ENCODE results near the gene PPP3R1.
A peak's percentile ranks its signal among the peaks of the same experiment; 100 is the strongest.
"Not testable (repeated sequence)": the region's sequence is repeated elsewhere in the genome, so short reads cannot be mapped to it uniquely, and the experiment has no call there.

Gene PPP3R1

DNA sequence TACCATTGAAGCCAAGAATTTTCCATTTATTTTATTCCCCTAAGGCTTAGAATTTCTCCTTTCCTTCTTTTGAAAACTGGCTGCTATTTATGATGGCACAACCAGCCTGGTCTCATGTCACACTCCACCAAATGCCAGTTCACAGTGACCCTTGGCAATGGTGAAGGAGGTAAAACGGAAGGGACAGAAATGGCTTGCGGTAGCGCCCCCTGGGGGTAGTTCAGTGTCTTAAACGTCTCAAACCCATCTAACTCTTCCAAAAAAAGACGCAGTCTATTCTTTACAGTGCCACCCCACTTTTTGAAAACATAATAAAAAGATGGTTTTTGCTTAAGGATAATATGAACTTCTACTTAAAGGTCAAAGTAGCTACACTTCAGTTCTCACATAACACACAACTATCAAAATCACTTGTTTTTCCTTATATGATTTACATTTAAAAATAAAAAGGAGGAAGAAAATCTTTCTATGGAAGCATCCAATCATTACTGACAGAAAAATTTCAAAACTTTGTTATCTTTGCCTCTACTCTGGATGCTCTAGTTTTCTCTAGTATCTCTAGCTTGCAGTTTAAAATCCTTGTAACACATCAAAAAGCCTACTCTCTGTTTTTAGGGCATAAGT, 66.7 kb downstream of the PPP3R1 start:
- DNase-seq: peak; percentile 79

DNA sequence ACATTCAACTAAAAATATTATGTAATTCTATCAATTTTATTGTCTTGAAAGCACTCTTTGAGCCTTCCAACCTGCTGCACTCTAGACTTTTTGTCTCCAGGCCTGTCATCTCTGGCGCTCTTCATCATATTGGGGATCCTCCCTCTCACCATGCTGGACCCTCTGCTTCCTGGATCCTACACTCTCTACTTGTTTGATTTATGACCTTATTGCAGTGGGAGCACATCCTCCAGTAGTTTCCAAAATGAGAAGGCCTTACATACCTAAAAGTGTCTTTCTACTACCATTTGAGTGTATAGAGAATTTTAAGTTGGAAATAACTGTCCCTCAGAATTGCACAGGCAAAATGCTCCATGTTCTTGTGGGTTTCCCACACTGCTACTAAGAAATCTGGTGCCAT, 69.4 kb downstream of the PPP3R1 start:
- no peak for DNase-seq

DNA sequence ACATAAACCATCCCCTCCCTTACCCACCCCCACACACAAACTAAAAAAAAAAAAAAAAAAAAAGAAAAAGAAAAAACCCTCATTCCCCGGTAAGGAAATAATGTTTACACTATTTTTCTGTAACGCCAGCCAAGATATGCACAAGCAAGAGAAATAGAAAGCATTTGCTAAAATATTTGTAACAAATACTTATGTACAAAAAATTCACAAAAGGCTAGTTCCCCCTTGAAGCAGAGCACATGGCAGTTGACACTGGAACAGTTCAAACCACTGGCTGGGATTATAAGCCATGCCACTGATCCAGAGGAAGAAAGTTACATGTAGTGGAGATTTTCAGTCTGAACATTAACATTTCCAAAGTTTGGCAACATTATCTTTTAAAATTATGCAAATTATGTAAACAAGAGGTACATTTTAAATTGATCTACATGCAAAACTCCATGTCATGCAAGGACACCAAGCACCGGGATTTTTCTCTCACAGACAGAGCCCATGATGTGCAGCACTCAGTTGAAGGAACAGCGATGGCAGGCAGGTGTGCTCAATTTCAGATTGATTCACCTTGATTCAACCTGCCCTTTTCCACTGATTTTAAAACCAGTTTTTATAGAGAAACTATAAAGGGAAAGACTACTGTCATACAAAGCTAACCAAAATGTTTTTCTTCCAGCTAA, 73.2 kb downstream of the PPP3R1 start:
- no peak for DNase-seq

DNA sequence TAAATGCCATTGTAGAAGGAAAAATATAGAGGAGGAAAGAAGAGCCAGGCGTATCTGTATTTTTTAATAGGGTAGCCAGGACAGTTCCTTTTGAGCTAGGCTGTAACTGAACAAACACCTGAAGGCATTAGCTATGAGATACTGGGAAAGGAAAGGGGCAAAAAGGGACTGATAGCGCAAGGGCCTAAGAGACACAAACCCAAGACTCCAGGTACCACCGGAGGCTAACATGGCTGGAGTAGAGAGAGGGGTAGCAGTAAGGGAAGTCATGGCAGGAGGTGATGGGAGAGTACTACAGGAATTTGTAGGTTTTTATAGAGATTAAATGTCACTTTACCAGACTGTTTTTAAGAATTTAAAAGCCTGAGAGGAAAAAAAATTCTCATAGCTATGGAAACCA, 73.9 kb downstream of the PPP3R1 start:
- DNase-seq: no peak

DNA sequence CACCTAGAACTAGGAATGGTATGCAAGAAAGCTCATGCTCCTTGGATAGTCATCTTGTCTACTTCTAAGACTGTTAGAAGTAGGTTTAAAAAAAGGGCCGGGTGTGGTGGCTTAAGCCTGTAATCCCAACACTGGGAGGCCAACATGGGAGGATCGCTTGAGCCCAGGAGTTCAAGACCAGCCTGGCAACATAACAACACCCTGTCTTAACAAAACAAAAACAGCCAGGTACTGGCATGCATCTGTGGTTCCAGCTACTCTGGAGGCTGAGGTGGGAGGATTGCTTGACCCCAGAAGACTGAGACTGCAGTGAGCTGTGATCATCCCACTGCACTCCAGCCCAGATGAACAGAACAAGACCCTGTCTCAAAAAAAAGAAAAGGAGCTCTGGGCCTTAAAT, 74.8 kb downstream of the PPP3R1 start:
- DNase-seq: no peak

DNA sequence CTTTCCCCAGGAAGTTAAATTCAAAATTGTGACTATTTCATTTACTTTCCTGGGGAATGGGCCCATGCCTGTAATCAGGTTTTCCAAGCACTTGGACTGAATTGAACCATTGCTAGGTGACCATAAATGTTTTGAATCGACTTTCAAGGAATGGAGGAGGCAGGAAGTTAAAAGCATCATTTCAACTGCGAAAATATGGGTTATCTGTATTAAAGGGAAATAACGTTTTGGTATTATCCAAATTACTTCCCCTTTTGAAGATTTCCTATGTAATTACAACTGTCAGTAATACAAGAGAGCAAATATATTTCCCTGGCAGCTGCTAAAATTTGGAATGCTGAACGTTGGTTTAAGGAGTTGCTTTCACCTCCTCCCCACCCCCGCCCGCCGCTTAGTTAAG, 75.7 kb downstream of the PPP3R1 start:
- no peak for DNase-seq

DNA sequence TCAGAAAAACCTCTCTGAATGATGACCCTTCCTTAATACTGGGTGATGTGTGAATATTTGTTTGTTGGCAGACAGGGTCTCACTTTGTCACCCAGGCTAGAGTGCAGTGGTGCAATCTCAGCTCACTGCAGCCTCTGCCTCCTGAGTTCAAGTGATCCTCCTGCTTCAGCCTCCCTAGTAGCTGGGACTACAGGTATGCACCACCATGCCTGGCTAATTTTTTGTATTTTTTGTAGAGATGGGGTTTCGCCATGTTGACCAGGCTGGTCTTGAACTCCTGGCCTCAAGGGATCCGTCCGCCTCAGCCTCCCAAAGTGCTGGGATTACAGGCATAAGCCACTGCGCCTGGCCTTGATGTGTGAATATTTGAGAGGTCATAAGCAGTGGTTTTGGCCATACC, 77.1 kb downstream of the PPP3R1 start:
- not testable (repeated sequence) for DNase-seq

DNA sequence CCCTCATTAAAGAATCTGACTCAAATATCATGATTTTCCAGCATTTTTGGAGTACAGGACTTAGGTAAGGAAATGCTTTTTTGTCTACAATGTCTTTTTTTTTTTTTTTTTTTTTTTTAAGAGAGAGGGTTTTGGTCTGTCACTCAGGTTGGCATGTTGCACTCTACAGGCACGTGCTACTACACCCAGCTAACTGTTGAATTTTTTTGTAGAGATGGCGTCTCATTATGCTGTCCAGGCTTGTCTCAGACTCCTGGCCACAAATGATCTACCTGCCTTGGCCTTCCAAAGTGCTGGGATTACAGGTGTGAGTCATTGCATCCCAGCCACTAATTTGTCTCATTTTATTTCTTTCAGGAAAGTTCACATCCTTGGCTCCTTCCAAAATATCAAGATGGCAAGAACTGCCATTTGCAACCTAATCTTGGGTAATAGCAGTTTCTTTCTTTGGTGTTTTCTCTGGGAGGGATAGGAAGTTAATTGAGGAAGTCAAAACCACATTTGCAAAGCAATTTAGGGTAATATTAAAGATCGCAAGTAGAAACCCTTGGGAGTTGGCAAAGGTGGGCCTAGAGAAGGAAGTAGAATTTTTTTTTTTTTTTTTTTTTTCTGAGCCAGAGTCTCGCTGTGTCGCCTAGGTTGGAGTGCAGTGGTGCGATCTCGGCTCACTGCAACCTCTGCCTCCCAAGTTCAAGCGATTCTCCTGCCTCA, 79.2 kb downstream of the PPP3R1 start:
- peak; percentile 64 for DNase-seq

DNA sequence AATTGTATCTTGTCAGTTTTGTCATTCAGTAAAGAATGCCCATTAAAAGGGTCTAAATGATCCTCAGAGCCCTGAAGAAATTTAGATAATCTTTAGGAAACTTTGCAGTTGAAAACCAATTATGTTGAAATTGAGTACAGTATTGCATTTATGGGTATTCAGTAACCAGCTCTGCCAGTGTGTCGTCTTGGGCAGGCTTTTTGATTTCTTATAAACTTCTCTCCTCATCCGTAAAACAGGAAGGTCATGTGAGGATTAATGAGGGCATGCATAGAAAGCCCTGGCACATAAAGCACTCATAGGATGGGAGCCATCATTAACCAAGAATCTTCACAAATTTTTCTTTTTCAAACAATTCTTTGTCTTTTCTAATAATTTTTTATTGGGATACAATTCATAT, 79.8 kb downstream of the PPP3R1 start:
- no peak for DNase-seq

DNA sequence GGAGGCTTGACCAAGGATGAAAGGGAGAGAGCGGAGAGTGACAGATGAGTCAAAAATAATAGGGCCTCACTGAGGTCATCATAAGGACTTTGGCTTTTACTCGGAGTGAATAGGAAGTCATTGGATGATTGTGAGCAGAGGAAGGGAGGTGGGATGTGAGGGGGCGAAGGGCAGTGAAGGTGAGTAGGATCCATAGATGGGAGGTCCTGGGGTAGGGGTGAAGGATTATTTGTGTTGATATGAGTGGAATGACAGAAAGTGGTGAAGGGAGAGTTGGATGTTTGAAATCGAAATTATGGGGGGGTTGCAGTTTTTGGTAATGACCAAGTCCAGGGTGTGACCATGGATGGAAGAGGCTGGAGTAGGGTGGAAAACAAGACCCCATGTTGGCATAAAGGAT, 80.6 kb downstream of the PPP3R1 start:
- no peak for DNase-seq

DNA sequence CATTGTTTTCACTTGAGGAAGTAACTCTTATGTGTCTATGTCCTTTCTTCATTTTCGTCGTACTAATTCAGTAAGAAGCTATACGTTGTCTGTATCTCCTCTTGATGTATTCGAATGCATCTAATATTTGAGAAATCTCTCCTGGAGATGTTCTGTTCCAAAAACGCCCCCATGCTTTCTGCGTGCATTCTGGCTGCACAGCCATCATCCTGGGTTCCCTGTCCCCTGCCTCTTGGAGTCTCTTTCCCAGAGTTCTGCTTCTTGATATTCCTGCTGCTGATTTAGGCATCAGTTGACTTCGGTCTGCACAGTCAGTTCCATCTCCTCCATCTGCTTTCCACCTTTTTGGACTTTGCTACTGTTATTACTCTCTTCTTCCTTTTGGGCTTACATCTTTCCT, 81.2 kb downstream of the PPP3R1 start:
- DNase-seq: no peak

DNA sequence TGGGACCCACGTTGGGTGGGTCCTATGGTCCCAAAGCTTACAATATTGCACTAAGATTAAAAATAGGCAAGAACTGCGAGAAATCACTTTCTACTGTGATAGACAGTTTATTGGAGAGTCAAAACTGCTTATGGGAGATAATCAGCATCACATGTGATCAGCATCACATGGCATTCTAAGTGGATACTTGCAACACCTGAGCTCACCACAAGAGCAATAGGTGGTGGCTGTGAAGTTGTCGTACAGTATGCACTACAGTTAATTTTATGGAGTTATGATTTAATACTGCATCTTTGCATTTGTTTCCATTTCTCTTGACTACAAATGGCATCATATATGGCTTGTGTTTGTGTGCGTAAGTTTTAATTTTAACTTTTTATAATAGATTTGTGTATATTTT, 83.0 kb downstream of the PPP3R1 start:
- no peak for DNase-seq

DNA sequence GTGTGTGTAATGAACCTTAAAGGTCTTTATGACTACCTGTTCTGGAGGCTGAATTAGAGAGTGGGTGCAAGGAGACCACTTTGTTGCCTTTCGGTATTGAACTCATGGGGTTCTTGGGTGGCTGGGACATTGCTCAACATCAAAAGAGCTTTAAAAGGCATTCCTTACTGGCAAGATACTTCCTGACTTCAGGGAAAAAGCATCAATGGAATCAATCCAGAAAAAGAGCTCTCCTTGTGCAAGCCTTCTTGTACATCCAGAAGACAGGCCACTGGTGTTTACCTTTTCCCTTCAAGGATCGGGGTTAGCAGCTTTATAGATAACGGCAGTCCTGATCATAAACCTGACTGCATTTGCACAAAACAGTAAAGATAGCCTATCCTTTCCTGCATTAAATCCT, 85.1 kb downstream of the PPP3R1 start:
- no peak for DNase-seq

DNA sequence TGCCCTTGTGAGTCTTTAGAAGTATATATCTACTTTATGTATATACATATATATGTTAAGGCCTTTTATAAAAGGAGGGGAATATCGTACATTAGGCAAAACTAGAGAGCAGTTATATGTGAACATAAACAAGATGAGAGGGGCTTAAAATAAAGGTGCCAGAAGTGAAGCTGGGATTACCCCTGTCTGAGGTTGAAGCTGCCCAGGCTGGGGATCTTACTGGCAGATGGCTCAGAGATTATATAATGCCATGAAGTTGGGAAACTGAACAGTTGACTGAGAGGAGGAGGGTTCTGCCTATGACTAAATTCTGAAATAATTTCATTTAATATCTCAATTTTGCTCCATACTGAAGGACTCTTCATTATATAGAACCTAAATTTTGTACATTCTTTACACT, 88.7 kb downstream of the PPP3R1 start:
- no peak for DNase-seq

DNA sequence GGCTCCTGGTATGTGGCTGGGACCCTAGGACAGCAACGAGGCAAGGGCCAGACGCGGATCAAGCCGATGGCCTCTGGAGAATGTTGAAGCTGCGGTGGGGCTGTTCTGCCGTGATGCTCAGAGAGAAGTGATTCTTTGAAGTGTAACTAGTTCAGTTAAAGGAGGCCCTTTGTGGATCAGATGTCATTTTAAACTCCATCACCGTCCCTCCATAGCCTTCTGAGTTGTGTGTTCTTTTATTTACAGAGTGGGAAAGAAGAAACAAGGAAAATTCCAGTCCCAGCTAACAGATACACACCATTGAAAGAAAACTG, 94.2 kb downstream of the PPP3R1 start:
- no peak for DNase-seq

DNA sequence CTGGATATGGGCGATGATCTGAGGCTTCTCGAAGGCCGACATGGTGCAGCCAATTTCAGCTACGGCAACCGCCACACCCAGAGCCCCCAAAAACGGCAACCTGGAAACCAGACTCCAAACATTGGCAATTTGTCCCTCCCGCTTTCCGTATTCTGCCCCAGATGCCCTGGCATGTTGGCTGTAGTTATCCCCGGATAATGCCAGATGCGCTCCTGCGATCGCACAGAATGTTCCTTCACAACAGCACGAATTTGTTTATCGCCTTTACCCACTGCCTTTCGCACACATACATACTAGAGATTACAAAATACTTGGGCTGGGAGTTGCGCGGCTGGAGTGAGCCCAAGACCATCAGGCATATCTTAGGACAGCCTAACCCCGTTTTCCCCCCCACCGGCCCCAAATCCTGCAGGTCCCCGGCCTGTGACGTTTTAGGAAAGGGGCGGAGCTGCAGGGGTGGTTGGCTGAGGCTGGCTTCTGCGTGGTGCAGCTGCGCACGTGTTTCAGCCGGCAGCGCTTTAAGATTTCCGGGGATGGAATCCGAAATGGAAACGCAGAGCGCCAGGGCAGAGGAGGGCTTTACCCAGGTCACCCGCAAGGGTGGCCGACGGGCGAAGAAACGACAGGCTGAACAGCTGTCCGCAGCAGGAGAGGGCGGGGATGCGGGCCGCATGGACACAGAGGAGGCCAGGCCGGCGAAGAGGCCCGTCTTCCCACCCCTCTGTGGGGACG, 94.8 kb downstream of the PPP3R1 start, which contains the start of gene PNO1:
Gene PNO1 (plus strand): TSS at position 487 of the 732 bp plus-strand sequence. CDS start 47 bp downstream, at position 534.
- DNase-seq: peak; percentile 99

DNA sequence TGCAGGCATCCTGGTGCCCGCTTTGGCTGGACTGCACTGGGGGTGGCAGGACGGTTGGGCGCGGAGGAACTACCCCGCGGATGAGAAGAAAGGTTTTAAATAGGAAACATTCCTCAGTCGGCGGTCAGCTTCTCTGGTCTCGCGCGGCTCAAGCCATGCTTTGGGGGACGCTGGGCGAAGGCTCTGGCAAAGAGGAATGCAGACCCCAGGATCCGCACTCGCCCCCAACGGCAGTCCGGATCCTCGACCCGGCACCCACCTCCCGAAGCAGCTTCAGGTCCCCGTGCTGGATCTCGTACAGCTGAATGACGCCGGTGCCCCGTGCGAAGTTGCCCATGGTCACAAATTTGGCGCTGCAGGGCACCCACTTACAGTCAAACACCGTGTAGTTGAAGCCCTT, 95.3 kb downstream of the PPP3R1 start:
- DNase-seq: no peak

DNA sequence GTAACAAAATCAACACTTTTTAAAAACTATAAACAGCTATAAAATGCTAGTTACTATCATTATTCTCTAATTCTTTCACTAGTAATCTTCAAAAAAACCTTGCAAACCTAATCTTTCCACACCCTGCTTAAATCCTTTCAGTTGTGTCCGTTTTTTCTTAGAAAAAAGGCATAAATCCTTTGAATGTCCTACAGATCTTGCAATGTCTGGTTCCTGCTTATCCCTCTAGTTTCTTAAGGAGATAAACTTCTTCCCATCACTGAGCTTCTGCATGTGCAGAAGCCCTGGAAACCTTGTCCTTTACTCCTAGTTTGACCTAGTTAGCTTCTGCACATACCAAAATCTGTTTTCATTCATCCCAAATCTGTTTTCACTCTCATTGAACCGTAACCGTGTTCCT, 95.9 kb downstream of the PPP3R1 start:
- no peak for DNase-seq

DNA sequence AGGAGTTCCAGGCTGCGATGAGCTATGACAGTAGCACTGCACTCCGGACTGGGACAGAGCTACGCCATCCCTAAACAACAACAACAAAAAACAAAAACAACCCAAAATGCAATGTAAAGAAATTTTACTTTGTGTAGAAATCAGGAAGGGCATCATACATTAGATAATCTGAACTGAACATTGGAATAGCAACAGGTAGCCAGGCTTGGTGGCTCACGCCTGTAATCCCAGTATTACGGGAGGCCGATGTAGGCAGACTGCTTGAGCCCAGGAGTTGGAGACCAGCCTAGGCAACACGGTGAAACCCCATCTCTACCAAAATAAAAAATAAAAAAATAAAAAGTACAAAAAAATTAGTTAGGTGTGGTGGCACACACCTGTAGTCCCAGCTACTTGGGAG, 96.7 kb downstream of the PPP3R1 start:
- DNase-seq: no peak

DNA sequence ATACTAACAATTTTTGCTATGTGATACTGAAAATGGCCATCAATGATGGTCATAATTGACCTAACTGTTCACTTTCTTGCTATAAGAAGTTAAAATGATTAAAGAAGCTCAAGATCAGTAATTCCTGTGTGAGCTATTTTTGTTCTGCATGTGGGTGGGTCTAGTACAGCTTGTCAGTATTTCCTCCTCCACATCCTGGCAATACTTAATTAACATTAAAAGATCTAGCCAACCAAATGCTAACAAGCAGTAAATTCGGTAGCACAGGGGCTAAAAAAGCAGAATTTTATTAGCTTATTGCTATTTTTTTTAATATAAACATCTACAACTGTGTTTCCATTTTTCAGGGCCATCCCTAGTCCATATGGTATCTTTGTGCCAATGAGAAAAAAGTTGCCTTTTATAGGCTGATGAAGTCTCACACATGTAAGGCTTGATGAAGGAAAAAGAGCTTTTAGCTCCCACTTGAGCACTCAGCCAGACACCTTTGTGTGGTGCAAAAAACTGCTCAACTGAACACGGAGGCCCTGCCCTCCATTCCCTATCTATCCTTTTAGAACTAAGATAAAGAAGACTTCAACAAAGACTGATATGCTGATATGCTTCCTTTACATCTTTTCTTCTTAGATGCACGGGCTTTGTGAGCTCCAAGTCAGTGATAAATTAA, 99.5 kb downstream of the PPP3R1 start:
- DNase-seq: no peak

DNA sequence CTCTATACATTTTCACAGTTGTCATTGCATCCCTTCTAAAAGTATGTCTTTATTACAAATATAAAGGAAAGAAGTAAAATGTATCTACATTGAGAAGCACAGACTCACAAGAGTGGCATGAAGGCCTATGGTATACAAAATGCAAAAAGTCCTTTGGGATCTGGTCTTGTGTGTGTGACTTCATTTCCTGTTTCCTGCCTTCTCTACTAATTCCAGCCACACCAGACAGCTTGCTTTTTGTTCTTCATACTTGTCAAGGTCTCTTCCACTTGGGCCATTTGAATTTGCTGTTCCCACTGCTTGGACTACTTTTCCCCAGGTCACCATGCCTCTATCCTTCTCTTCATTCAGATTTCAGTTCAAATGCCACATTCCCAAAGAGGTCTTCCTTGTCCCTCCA, 101.3 kb downstream of the PPP3R1 start:
- DNase-seq: peak; percentile 17

DNA sequence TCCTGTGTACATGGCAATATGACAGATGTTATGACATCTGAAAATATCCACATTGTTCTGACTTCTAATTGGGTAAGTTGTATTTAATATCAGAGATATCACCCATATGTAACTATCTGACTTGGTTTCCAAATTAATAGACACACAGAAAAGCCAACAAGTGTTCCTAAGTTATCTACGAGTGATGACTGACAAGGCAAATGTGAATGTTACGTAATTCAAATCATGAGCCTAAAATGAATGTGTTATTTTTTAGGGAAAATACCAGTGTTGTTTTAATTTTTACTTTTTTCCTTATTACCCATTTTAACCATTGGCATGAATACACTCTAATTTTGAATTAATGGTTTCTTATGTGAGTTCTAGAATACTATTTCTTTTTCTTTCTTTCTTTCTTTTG, 110.5 kb downstream of the PPP3R1 start:
- DNase-seq: no peak
